ENCODE data around the gene LMNTD1. TPM values are rescaled to one million over a fixed set of nuclear protein-coding genes. Genes with fewer than 3 reads are reported as not detected.

The LMNTD1 gene
- total and polyA plus RNA-seq, 8 donors = not detected

DNA sequence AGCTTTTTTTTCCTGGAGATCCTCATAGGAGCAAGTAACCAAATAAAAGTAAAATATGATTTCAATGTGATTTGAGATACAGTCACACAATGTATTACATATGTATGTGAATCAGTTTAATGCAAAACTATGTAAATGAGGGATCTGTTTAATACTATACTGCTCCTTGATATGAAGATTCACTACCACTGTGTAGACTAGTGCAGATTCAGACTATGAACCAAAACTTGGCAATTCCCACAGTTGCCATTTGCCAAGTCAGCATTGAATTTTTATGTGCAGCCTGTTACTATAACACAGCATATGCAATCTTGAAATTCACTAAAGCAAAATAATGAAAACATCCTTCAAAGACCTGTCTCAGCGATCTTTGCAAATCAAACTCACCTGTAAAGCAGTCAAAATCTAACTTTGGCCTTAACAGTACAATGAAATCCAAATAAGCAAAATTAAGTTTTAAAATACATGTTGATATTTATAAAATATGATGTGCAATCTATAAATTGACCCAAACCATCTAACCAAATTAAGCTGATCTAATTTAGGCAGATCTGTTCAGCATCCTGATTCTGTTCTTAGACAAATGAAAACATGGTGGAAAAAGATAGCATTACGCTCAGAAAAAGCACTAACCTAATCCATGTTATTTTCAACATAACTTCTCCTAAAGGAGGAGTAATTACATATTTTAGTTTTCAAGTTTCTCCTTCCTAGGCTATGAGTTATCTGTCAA is 25.5 kb upstream of the LMNTD1 start:
- TF ChIP-seq POLR2A (IDR thresholded peaks at IDR 0.05) (no peak), EP300 (IDR thresholded peaks at IDR 0.05) (no peak), POLR2AphosphoS5 (IDR thresholded peaks at IDR 0.05) (no peak)
- TF ChIP-seq, protein P1, sequence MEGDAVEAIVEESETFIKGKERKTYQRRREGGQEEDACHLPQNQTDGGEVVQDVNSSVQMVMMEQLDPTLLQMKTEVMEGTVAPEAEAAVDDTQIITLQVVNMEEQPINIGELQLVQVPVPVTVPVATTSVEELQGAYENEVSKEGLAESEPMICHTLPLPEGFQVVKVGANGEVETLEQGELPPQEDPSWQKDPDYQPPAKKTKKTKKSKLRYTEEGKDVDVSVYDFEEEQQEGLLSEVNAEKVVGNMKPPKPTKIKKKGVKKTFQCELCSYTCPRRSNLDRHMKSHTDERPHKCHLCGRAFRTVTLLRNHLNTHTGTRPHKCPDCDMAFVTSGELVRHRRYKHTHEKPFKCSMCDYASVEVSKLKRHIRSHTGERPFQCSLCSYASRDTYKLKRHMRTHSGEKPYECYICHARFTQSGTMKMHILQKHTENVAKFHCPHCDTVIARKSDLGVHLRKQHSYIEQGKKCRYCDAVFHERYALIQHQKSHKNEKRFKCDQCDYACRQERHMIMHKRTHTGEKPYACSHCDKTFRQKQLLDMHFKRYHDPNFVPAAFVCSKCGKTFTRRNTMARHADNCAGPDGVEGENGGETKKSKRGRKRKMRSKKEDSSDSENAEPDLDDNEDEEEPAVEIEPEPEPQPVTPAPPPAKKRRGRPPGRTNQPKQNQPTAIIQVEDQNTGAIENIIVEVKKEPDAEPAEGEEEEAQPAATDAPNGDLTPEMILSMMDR (IDR thresholded peaks at IDR 0.05) = no peak
- H3K27me3 ChIP-seq = no peaks in the 10 kb centered on the region
- H3K27ac ChIP-seq = no peak overlapping the region
- no peaks in the 10 kb centered on the region for H3K4me1 ChIP-seq
- intact Hi-C loops (cut with DNase I; ENCODE audit: low total_unique reads) = no loop called here
- no peaks in the 10 kb centered on the region for H3K9me3 ChIP-seq
- WGBS, 5 donors = 81 to 95% (median 91%) methylated on average over 2 of the region's 2 CpGs
- no peak for DNase-seq
- H3K4me3 ChIP-seq = no peak overlapping the region
- no peaks in the 10 kb centered on the region for H3K36me3 ChIP-seq

- H3K4me1 ChIP-seq = no peaks in the 10 kb centered on the region
- H3K36me3 ChIP-seq = no peaks in the 10 kb centered on the region
- intact Hi-C loops (cut with DNase I; ENCODE audit: low total_unique reads) = no loop called here
- no peak for DNase-seq
- H3K27ac ChIP-seq = no peak overlapping the region
- no peaks in the 10 kb centered on the region for H3K9me3 ChIP-seq
- TF ChIP-seq POLR2AphosphoS5 (IDR thresholded peaks at IDR 0.05) (no peak), EP300 (IDR thresholded peaks at IDR 0.05) (no peak)
- TF ChIP-seq, protein P1 (IDR thresholded peaks at IDR 0.05) = no peak
- H3K27me3 ChIP-seq = no peaks in the 10 kb centered on the region
- H3K4me3 ChIP-seq = no peak overlapping the region
- 29 to 67% (median 42%) methylated on average over 1 of the region's 1 CpG for WGBS, 5 donors
These were observed 21.7 kb upstream of the LMNTD1 start for GRCh38 chr12:25574761-25575160.

GRCh38 chr12:25573346-25573745 is 20.3 kb upstream of the LMNTD1 start:
- TF ChIP-seq EP300 (IDR thresholded peaks at IDR 0.05) (no peak), POLR2AphosphoS5 (IDR thresholded peaks at IDR 0.05) (no peak), POLR2A (IDR thresholded peaks at IDR 0.05) (no peak)
- TF ChIP-seq, protein P1 (IDR thresholded peaks at IDR 0.05) = no peak
- no peak overlapping the region for H3K4me3 ChIP-seq
- no peaks in the 10 kb centered on the region for H3K27me3 ChIP-seq
- intact Hi-C loops (cut with DNase I; ENCODE audit: low total_unique reads) = no loop called here
- DNase-seq = no peak
- peaks cover 0 to 8% (median 7%) of the 10 kb centered on the region in 4 donors for H3K9me3 ChIP-seq
- WGBS, 5 donors = 72 to 87% (median 84%) methylated on average over 4 of the region's 4 CpGs
- H3K36me3 ChIP-seq = no peaks in the 10 kb centered on the region
- no peak overlapping the region for H3K27ac ChIP-seq
- no peaks in the 10 kb centered on the region for H3K4me1 ChIP-seq

DNA sequence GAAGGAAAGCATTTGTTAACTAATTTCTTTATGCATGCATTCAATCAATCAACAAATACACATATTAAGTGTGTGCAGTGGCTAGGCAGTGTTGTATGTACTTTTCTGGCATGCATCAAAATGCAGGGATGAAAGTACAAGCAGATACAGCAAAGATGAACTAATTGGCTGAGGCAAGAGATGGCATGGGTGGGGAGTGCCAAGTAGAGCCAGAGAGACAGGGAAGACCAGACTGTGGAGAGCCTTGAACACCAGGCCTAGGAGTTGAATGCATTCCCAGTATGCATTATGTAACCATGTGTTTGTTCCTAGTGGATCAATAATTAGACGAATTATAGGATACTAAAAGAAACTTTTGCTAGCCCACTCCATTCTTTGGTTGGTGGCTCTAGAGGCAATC is 17.3 kb upstream of the LMNTD1 start:
- intact Hi-C loops (cut with DNase I; ENCODE audit: low total_unique reads) = no loop called here
- no peak overlapping the region for H3K4me3 ChIP-seq
- H3K36me3 ChIP-seq = no peaks in the 10 kb centered on the region
- WGBS, 5 donors = 66 to 89% (median 75%) methylated on average over 1 of the region's 1 CpG
- H3K27me3 ChIP-seq = no peaks in the 10 kb centered on the region
- no peaks in the 10 kb centered on the region for H3K4me1 ChIP-seq
- peaks cover 0 to 14% (median 10%) of the 10 kb centered on the region in 4 donors for H3K9me3 ChIP-seq
- TF ChIP-seq POLR2A (IDR thresholded peaks at IDR 0.05) = no peak
- TF ChIP-seq, protein P1 (IDR thresholded peaks at IDR 0.05) = no peak
- TF ChIP-seq EP300 (IDR thresholded peaks at IDR 0.05) = no peak
- TF ChIP-seq POLR2AphosphoS5 (IDR thresholded peaks at IDR 0.05) = no peak
- no peak overlapping the region for H3K27ac ChIP-seq
- DNase-seq = no peak

Measured in stomach (tissue), 9 donors.